ENCODE data around the gene TMEM123.

DNA sequence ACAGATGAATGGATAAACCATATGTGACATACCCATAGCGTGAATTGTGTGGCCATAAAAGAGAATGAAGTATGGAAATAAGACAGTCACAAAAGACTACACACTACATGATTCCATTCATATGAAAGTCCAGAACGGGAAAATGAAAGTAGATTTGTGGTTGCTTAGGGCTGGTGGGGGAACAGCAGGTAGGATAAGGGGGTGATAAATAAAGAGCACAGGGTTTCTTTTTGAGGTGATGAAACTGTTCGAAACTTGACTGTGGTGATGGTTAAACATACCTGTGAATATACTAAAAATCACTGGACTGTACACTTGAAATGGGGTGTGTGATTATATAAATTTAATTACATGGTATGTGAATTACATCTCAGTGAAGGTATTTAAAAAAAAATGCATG is 16.9 kb downstream of the TMEM123 start:
- TF ChIP-seq, protein P1, sequence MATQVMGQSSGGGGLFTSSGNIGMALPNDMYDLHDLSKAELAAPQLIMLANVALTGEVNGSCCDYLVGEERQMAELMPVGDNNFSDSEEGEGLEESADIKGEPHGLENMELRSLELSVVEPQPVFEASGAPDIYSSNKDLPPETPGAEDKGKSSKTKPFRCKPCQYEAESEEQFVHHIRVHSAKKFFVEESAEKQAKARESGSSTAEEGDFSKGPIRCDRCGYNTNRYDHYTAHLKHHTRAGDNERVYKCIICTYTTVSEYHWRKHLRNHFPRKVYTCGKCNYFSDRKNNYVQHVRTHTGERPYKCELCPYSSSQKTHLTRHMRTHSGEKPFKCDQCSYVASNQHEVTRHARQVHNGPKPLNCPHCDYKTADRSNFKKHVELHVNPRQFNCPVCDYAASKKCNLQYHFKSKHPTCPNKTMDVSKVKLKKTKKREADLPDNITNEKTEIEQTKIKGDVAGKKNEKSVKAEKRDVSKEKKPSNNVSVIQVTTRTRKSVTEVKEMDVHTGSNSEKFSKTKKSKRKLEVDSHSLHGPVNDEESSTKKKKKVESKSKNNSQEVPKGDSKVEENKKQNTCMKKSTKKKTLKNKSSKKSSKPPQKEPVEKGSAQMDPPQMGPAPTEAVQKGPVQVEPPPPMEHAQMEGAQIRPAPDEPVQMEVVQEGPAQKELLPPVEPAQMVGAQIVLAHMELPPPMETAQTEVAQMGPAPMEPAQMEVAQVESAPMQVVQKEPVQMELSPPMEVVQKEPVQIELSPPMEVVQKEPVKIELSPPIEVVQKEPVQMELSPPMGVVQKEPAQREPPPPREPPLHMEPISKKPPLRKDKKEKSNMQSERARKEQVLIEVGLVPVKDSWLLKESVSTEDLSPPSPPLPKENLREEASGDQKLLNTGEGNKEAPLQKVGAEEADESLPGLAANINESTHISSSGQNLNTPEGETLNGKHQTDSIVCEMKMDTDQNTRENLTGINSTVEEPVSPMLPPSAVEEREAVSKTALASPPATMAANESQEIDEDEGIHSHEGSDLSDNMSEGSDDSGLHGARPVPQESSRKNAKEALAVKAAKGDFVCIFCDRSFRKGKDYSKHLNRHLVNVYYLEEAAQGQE (IDR thresholded peaks at IDR 0.05; ENCODE audit: insufficient read depth in 1 of 2, low read depth in 2 of 2, low read length in 2 of 2), result no peak
- TF ChIP-seq TAF1 (IDR thresholded peaks at IDR 0.05; ENCODE audit: borderline replicate concordance, insufficient read depth, low read length), result no peak
- TF ChIP-seq FOXP2 (optimal IDR thresholded peaks at IDR 0.05; ENCODE audit: borderline replicate concordance, extremely low read depth, extremely low read length, insufficient read depth), result no peak
